ENCODE results near the gene TEK. TPM values are rescaled to one million over a fixed set of nuclear protein-coding genes. Genes with fewer than 3 reads are reported as not detected.

Gene TEK
- total RNA-seq, 8 experiments from 2014 or later = 0.05 to 2.1 (median 0.10) TPM

DNA sequence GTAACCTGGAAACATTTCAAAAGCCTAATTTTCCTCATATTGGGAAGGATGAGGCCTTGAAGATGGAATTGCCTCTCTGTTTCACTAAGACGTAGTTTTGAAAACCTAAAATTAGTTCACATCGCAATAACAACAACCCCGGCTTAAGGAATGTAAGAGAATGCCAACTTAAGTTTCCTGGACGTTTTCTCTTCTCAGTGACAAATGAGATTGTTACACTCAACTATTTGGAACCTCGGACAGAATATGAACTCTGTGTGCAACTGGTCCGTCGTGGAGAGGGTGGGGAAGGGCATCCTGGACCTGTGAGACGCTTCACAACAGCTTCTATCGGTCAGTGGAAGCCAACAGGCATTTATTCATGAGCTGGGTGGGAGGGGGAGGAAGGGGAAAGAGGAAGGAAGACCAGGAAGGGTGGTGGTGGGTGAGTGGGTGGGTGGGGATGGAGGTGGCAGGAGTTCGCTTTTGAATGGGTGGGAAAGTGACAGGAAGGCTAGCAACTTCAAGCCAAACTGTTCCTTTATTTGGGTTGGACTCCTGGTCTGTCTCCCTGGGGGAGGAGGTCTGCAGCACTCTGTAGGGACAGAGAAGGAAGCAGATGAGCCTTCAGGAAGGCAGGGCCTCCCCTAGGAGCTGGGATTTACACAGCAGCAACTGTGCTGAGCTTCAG lies 83.4 kb downstream of the TEK start:
- ATAC-seq (replicated peaks in 6 of 8) = no peak
- H3K27ac ChIP-seq = no peak overlapping the region
- in situ Hi-C loops (cut with MboI; ENCODE audit: low pct_unique_long_range_greater_than_20kb in 2 of 9, low sequenced_read_pairs in 9 of 9, unreplicated experiment in 9 of 9) = no loop called here
- 56 to 93% (median 76%) methylated on average over 3 to 5 of the region's 10 CpGs; no CpG with 5 or more reads in 2 of the 10 experiments for WGBS, 10 experiments
- no peak overlapping the region for H3K4me3 ChIP-seq
- H3K4me1 ChIP-seq (replicated peaks in 1 of 2) = no peaks in the 10 kb centered on the region

DNA sequence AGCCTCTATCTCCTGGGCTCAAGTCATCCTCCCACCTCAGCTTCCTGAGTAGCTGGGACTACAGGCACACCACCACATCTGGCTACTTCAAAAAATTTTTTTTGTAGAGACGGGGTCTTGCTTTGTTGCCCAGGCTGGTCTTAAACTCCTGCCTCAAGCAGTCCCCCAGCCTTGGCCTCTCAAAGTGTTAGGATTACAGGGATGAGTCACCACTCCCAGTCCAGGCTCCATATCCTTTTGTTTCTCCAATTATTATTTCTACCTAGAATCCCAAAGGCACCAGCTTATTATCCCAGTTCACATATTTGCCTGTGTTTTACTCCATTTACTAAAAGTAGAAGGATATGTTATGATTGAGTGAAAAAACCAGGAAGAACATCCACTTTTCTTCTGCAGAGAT lies 84.9 kb downstream of the TEK start:
- ATAC-seq (replicated peaks in 6 of 8) = no peak

DNA sequence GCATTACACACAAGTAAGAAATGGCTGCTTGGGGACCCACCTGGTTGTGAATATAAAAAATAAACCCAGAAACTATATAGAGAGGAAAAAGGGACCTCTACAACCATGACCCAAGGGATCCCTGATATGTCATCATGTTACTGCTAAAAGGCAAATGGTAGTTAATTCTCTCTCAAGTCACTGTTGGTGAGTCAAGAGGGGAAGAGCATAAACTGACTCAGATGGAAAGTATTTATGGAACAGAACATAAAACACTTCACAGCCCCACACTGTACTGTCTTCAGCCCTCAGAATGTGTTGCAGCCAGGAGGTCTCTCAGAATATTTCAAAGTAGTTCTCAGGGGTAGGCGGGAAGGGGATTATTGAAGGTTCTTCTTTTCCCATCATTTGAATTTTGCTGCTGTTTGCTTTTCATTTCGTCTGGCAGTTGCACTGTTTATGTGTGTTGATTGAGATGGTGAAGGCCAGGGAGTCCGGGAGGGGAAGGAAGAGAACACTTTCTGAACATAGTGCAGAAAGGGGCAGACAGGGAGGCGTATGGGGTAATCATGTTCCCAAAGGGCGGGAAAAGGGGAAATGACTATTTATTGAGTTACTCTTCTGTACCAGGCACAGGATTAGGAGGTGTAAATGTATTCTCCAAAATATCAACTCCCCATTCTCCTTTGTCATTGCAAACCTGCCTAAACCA lies 85.5 kb downstream of the TEK start:
- Histone ChIP-seq H3K4me1 (replicated peaks in 1 of 2) (no peaks in the 10 kb centered on the region), H3K4me3 (no peak overlapping the region), H3K27ac (no peak overlapping the region)
- ATAC-seq (replicated peaks in 6 of 8) = peak in 6 of 8 experiments; percentile 43 to 98 (median 78)
- in situ Hi-C loops (cut with MboI; ENCODE audit: low pct_unique_long_range_greater_than_20kb in 2 of 9, low sequenced_read_pairs in 9 of 9, unreplicated experiment in 9 of 9) = no loop called here
- WGBS, 10 experiments = 4 to 94% (median 57%) methylated on average over 2 to 5 of the region's 5 CpGs; no CpG with 5 or more reads in 2 of the 10 experiments

More for the DNA sequence above, 84.9 kb downstream of the TEK start:
- Histone ChIP-seq H3K27ac (no peak overlapping the region), H3K4me3 (no peak overlapping the region), H3K4me1 (replicated peaks in 1 of 2) (no peaks in the 10 kb centered on the region)
- in situ Hi-C loops (cut with MboI; ENCODE audit: low pct_unique_long_range_greater_than_20kb in 2 of 9, low sequenced_read_pairs in 9 of 9, unreplicated experiment in 9 of 9) = no loop called here
- 80 to 100% (median 86%) methylated on average over 1 of the region's 1 CpG; no CpG with 5 or more reads in 6 of the 10 experiments for WGBS, 10 experiments

DNA sequence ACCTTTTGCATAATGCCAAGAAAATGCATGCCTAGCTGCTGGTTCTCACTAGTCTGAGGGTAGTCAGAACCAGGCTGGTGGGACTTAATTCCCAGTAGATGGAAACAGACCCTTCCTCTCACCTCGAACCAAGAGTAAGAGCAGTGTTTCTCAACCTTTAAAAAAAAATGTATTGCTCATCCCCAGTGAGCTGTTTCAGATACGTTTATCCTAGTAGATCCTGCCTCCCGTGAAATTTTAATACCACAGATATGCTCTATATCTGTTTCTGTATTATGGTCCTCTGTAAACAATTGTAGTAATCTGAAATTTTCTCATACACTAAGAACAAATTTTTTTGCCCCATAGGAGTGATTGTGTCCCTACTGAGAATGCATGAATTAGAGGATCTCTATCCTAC lies 86.2 kb downstream of the TEK start:
- Histone ChIP-seq H3K27ac (no peak overlapping the region), H3K4me1 (replicated peaks in 1 of 2) (no peaks in the 10 kb centered on the region), H3K4me3 (no peak overlapping the region)
- in situ Hi-C loops (cut with MboI; ENCODE audit: low pct_unique_long_range_greater_than_20kb in 2 of 9, low sequenced_read_pairs in 9 of 9, unreplicated experiment in 9 of 9) = no loop called here
- 62 to 100% (median 86%) methylated on average over 1 to 3 of the region's 3 CpGs; no CpG with 5 or more reads in 2 of the 10 experiments for WGBS, 10 experiments
- no peak for ATAC-seq (replicated peaks in 6 of 8)

DNA sequence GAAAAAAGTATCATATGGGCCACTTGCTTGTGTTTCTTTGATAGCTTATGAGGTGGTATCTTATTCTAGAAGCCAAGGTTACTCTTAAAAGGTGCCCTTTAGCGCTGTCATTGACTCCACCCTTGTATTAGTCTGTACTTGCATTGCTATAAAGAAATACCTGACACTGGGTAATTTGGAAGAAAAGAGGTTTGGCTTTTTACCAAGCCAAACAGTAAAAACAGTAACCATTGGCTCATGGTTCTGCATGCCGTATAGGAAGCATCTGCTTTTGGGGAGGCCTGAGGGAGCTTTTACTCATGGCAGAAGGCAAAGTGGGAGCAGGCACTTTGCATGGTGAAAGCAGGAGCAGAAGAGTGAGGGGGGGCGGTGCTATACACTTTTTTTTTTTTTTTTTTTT lies 87.4 kb downstream of the TEK start:
- Histone ChIP-seq H3K4me1 (replicated peaks in 1 of 2) (no peaks in the 10 kb centered on the region), H3K4me3 (no peak overlapping the region), H3K27ac (no peak overlapping the region)
- 60 to 100% (median 93%) methylated on average over 2 to 3 of the region's 3 CpGs; no CpG with 5 or more reads in 2 of the 10 experiments for WGBS, 10 experiments
- no peak for ATAC-seq (replicated peaks in 6 of 8)
- in situ Hi-C loops (cut with MboI; ENCODE audit: low pct_unique_long_range_greater_than_20kb in 2 of 9, low sequenced_read_pairs in 9 of 9, unreplicated experiment in 9 of 9) = no loop called here

DNA sequence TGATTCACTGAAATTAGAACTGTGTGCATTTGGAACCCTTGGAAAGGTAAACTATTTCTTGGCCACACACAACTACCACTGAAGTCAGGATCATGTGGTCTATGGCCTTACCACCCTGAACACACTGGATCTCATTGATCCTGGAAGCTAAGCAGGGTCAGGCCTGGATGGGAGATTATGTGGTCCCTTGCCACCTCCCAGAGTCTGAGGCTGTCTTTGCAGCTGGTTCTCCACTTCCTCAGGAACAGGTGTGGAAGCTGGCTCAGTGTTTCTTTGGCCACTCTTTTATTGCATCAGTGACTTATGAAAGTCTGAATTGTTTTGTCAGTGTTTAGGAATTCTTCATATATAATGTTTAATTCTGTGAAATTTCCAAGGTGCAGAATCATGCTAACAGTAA lies 89.2 kb downstream of the TEK start:
- Histone ChIP-seq H3K4me1 (replicated peaks in 1 of 2) (no peaks in the 10 kb centered on the region), H3K27ac (no peak overlapping the region), H3K4me3 (no peak overlapping the region)
- no peak for ATAC-seq (replicated peaks in 6 of 8)
- in situ Hi-C loops (cut with MboI; ENCODE audit: low pct_unique_long_range_greater_than_20kb in 2 of 9, low sequenced_read_pairs in 9 of 9, unreplicated experiment in 9 of 9) = no loop called here

DNA sequence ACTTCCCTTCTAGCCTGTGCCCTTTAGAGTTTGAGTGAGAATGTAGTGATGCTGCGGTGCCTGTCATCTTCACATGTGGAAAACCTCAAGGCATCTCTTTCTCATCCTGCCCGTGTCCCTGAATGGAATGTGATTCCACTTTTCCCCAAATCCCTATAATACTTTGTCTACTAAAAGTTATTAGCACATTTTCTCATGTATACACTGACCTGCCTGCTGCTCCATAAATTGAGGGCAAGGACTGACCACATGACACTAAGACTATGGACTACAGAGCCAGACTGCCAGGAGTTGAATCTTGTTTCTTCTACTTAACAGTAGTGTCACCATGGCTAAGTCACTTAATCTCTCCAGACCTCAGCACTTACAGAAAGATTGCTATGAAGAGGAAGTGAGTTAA lies 93.0 kb downstream of the TEK start:
- WGBS, 10 experiments = 0 to 100% (median 82%) methylated on average over 1 to 2 of the region's 2 CpGs; no CpG with 5 or more reads in 3 of the 10 experiments
- in situ Hi-C loops (cut with MboI; ENCODE audit: low pct_unique_long_range_greater_than_20kb in 2 of 9, low sequenced_read_pairs in 9 of 9, unreplicated experiment in 9 of 9) = no loop called here
- no peak for ATAC-seq (replicated peaks in 6 of 8)
- Histone ChIP-seq H3K27ac (no peak overlapping the region), H3K4me1 (replicated peaks in 1 of 2) (no peaks in the 10 kb centered on the region), H3K4me3 (no peak overlapping the region)

DNA sequence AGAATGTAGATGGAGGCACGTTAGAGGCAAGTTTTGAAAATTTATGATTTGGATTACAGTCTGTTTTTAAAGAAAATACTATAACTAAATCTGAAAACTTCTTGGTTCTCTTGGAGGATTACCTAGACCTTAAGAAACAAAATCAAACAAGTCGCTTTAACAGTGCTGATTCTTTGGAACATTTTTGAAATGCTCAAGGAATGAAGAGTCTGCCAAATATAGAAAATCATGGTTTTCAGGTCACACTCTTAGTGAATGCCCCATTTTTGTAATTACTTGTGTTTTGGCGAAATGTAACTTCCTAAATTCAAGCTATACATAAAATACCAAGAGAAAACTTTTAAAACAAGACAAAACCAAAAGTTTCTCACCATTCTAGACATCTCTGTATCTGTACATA lies 94.8 kb downstream of the TEK start:
- in situ Hi-C loops (cut with MboI; ENCODE audit: low pct_unique_long_range_greater_than_20kb in 2 of 9, low sequenced_read_pairs in 9 of 9, unreplicated experiment in 9 of 9) = no loop called here

DNA sequence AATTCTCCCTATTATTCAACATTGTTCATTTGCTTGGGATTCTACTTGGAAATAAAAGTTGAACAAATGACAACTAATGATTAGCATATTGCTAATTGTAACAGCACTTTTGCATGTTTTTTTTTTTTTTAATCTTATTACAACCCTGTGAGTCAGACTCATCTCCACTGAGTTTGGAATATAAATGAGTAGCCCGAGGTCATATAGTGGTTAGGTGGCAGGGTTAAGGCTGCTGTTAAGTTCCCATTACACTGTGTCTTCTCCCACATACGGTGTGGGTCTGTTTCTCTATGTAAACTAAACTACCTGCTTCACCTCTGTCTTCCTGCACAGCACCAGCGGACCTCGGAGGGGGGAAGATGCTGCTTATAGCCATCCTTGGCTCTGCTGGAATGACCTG lies 95.6 kb downstream of the TEK start:
- ATAC-seq (replicated peaks in 6 of 8) = peak in 3 of 8 experiments; percentile 74 to 98 (median 96)
- Histone ChIP-seq H3K4me3 (no peak overlapping the region), H3K4me1 (replicated peaks in 1 of 2) (no peaks in the 10 kb centered on the region), H3K27ac (no peak overlapping the region)
- in situ Hi-C loops (cut with MboI; ENCODE audit: low pct_unique_long_range_greater_than_20kb in 2 of 9, low sequenced_read_pairs in 9 of 9, unreplicated experiment in 9 of 9) = no loop called here
- 13 to 100% (median 80%) methylated on average over 1 to 4 of the region's 4 CpGs; no CpG with 5 or more reads in 4 of the 10 experiments for WGBS, 10 experiments

More for the DNA sequence above, 94.8 kb downstream of the TEK start:
- 13 to 87% (median 59%) methylated on average over 1 to 3 of the region's 3 CpGs for WGBS, 10 experiments
- no peak for ATAC-seq (replicated peaks in 6 of 8)
- Histone ChIP-seq H3K4me3 (no peak overlapping the region), H3K4me1 (replicated peaks in 1 of 2) (no peaks in the 10 kb centered on the region), H3K27ac (no peak overlapping the region)

DNA sequence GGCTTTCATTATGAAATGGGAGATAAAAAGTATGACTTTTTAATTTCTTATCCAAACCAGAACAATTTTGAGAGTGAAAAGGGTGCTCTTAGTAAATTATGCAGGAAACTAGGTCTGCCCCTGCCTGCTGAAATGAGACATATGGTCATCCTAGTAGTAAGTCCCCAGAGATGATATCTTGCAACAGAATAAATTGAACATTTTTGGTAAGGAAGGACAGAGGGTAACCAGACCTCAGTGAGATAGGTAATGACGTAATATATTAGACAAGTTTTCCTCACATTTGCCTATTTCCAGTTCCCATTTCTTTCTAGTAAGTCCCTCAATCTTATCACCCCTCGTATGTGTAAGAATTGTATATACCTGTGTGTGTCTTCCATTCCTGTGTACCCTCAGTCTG lies 96.2 kb downstream of the TEK start:
- in situ Hi-C loops (cut with MboI; ENCODE audit: low pct_unique_long_range_greater_than_20kb in 2 of 9, low sequenced_read_pairs in 9 of 9, unreplicated experiment in 9 of 9) = no loop called here
- Histone ChIP-seq H3K27ac (no peak overlapping the region), H3K4me1 (replicated peaks in 1 of 2) (no peaks in the 10 kb centered on the region), H3K4me3 (no peak overlapping the region)
- no peak for ATAC-seq (replicated peaks in 6 of 8)
- WGBS, 10 experiments = 40 to 100% (median 84%) methylated on average over 1 to 2 of the region's 2 CpGs; no CpG with 5 or more reads in 2 of the 10 experiments

DNA sequence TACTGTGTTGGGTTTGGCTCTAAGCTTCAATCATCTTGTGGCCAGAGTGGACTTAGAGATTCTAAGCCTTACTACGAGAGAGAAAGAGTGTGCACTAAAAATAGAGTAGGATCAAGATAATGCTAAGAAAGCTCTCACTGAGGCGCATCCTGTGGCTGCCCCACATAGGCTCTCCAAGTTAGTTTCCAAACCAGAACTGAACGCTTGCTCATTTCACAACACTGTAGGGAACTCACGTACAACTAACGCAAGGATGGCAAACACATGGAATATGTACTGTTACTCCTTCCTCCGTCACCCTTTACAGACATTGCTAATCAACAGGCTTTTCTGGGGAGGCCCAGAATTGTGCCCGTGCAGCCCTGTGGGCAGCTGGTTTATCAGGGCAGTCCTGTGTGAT lies 97.0 kb downstream of the TEK start:
- in situ Hi-C loops (cut with MboI; ENCODE audit: low pct_unique_long_range_greater_than_20kb in 2 of 9, low sequenced_read_pairs in 9 of 9, unreplicated experiment in 9 of 9) = no loop called here
- H3K4me3 ChIP-seq = no peak overlapping the region
- 60 to 100% (median 82%) methylated on average over 1 to 7 of the region's 7 CpGs; no CpG with 5 or more reads in 1 of the 10 experiments for WGBS, 10 experiments
- no peak overlapping the region for H3K27ac ChIP-seq
- no peaks in the 10 kb centered on the region for H3K4me1 ChIP-seq (replicated peaks in 1 of 2)
- ATAC-seq (replicated peaks in 6 of 8) = no peak

DNA sequence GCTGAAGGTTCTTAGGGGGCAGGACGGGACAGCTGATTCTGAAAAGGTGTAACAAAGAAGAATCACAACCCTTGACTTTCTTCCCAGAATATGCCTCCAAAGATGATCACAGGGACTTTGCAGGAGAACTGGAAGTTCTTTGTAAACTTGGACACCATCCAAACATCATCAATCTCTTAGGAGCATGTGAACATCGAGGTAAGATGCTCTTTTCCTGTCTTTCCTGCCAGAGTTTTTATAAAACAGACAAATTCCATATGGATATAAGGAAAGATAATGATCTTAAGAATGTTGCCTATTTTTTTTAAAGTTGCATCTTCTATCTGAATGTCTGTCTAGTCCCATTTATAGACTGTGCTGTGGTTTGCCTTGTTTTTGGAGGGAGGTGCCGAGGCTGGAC lies 100.0 kb downstream of the TEK start:
- in situ Hi-C loops (cut with MboI; ENCODE audit: low pct_unique_long_range_greater_than_20kb in 2 of 9, low sequenced_read_pairs in 9 of 9, unreplicated experiment in 9 of 9) = no loop called here
- WGBS, 10 experiments = 7 to 89% (median 45%) methylated on average over 1 to 3 of the region's 3 CpGs; no CpG with 5 or more reads in 2 of the 10 experiments
- H3K4me3 ChIP-seq = no peak overlapping the region
- no peak for ATAC-seq (replicated peaks in 6 of 8)
- no peak overlapping the region for H3K27ac ChIP-seq
- H3K4me1 ChIP-seq (replicated peaks in 1 of 2) = no peaks in the 10 kb centered on the region

DNA sequence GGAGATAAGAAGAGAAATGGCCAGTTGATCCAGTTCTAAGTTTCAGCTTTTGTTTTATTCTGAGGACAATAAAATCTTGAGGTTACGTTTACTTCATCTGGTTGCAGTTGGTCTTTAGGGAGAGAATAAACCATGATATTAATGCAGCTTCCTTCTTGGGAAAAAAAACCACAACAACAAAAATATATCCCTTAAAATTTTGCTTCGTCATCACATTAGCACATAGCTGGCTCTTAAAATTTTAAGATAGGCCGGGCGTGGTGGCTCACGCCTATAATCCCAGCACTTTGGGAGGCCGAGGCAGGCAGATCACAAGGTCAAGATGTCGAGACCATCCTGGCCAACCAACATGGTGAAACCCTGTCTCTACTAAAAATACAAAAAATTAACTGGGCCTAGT lies 101.6 kb downstream of the TEK start:
- in situ Hi-C loops (cut with MboI; ENCODE audit: low pct_unique_long_range_greater_than_20kb in 2 of 9, low sequenced_read_pairs in 9 of 9, unreplicated experiment in 9 of 9) = no loop called here
- no peak overlapping the region for H3K27ac ChIP-seq
- no peaks in the 10 kb centered on the region for H3K4me1 ChIP-seq (replicated peaks in 1 of 2)
- no peak for ATAC-seq (replicated peaks in 6 of 8)
- 73 to 100% (median 90%) methylated on average over 1 to 7 of the region's 7 CpGs; no CpG with 5 or more reads in 3 of the 10 experiments for WGBS, 10 experiments
- no peak overlapping the region for H3K4me3 ChIP-seq
